GOT3 (cell line): ENCODE measurements around the gene CALU.

ENCODE experiments used
- DNase-seq: peaks from one replicate; lab custom pipeline; 2025; ENCODE audit warnings: mixed read lengths; lab: John Stamatoyannopoulos, UW

Gene CALU

DNA sequence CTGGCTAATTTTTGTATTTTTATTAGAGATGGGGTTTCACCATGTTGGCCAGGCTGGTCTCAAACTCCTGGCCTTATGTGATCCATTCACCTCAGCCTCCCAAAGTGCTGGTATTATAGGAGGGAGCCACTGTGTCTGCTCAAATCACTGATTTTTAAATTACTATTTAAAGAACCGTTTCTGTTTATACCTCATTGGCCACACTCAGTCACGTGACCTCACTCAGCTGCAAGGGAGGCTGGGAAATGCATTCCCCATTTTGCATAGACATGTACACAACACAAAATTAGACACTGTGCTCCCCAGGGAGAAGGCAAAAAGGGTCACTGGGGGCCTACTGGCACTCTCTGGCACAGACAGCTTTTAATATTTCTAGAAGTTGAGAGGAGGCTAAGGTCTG is 13.6 kb upstream of the CALU start:
- DNase-seq, result no peak

DNA sequence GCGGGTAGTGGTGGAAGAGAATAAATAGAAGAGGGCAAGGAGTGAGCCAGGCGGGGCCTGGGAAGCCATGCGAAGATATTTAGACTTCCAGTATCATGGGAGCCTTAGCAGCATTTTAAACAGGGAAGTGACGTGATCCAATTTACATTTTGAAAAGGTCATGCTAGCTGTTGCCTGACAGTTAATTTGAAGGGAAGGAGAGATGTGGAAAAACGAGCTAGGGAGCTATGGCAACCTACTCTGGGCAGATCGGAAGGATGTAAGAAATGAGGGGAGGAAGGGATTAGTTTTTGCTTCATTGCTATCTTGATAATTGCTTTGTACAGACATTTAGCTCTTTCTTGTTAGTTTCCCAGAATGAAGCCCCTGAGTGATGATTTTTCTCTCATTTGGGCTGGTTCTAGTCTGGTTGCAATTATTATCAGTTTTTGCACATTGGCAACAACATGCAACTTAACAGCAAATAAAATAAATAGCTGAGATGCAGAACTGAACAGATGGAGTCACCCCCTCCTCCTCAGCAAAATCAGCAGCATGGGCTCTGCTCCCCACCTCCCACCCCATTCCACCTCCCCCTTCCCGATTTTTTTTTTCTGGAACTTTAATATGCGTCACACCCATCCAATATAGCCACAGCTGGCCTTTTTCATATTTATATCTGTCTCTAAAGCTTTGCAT is 13.0 kb upstream of the CALU start:
- DNase-seq, result no peak

DNA sequence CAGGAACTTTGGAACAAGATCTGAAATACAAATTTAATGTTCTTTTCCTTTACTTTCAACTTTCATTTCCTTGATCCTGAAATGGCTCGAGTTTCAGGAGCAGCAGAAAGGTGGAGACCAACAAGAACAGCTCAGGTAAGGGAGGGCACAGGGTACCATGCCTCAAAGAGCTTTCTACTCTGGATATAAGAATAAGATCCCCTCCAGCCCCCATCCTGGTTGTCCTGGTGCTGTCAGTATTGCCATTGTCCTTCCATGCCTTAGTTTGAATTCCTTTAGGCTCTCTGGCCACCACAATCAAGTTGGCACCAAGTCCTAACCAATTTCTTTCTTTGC is 12.5 kb upstream of the CALU start:
- DNase-seq, result no peak

DNA sequence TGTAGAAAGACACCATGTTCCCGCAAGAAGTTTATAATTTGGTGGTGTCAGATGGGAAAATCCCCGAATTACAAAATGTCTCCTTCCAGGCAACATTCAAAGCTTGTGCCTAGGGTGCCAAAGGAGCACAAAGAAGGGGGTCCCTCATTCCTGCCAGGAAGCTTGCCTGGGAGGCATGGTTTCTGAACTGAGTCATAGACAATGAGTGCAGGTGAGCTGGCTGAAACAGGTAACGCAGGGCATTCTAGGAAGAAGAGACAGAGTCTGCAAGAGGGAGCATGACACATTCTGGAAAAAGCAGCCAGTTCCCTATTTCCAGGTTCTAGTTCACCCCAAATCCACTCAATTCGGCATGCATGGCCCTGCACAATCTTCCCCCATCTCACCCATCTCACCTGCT is 11.9 kb upstream of the CALU start:
- no peak for DNase-seq

DNA sequence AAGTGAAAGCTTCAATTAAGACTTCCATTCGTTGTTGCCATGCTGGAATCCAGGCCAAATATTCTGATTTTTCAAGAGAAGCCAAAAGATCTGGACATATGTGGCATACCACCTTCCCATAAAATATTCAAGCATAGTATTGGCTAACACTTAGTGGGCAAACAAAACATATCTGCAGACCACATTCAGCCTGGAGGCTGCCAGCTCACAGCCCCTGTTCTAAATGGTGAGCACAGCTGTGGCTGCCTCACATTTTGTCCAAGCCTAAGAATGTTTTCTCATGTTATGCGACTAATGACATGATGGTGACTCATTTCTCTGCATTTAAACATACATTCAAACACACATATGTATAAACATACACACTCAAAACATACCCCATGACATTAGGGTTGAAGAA is 10.6 kb upstream of the CALU start:
- no peak for DNase-seq

DNA sequence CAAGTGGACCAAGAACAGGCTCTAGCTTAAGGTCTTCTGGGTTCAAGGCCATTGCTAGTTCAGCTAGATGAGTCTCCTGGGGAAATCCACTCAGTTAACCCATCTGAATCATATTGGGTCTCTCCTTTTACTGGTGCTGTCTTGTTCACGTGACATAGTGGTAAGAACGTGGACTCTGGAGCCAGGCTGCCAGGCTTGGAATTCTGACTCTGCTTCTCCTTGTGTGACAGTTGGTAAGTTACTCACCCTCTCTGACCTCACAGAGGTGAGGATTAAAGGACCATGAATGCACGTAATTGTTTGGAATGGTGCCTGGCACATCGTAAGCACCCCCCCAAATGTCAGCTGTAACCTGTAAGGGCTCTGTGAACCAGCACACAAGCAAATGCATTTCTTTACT is 9.7 kb upstream of the CALU start:
- no peak for DNase-seq

DNA sequence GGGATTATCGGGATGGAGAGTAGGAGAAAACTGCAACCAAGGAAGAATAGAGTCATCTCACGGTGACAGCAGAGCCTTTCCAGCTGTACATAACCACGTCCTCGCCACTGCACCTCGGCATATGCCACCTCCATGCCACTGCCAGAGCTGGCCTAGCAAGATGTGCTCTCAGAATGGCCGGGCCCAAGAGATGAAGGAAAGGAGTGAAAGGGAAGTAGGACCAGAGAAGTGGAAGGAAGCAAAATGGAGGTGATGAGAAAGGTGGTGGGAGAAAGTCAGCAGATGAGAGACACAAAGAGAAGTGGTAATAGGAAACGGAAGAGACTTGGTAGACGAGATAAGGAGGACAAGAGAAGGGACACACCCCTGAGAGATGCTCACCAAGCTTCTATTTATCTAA is 8.0 kb upstream of the CALU start:
- DNase-seq, result no peak

DNA sequence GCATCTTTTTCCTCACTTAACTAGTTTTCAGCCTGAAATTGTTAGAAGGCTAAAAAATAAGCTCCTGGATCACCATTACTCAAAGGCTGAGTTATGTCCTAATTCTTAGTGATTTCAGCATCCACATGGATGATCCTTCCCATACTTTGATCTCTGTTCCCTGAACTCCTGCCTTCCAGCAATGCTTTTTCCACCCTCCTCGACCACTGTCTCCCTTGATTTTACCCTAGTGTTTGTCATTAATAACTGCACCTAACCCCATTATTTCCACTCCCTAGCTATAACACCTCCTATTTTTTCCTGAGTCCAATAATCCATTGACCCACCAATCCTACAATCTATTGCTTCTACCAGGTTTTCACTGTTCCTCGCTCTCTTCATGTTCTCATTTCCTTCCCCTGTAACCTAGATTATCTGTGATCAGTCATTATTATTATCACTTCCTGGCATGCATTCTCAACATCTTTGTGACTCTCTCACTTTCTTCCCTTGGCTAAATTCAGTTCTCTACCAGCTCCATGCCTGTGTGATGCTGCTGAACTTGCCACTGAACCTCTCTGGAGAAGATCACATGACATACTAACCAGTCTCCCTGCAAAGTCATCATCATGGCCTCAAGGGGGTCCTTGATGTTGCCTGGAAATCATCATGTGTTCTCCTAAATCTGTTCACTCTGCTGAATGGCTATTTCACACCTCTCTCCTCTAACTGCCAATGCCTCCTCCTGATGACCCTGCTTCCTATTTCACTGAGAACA is 6.5 kb upstream of the CALU start:
- no peak for DNase-seq

DNA sequence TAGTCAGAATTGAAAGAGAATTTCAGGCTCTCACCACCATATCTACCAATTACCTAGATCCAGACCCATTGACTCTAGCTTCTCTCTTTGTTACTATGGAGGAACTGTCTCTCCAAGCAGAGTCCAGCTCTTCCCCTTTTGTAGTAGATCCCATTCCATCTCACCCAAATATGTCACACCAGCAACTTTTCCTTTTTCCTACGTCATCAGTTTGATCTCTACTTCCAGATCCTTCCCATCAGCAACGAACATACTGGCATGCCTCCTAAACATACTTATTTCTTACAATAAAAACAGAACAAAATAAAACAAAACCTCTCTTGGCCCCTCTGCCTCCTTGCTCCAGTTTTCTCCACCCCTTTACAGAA is 5.9 kb upstream of the CALU start:
- DNase-seq, result no peak

DNA sequence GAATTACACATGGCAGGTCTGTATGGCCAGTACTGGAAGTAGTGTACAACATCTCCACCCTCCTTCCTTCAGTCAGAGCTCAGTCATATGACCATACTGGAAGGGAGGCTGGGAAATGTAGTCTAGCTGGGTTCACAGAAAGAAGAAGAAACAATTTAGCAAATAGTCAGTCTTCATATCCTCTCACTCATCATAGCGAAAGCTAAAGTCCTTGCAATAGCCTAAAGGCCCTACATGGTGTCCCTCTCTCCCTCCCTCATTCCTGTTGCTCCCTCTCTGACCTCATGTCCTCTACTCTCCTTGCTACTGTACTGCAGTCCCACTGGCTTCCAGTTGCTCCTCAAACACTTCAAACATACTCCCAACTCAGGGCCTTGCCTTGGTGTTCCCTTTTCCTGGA is 4.3 kb upstream of the CALU start:
- DNase-seq, result no peak

DNA sequence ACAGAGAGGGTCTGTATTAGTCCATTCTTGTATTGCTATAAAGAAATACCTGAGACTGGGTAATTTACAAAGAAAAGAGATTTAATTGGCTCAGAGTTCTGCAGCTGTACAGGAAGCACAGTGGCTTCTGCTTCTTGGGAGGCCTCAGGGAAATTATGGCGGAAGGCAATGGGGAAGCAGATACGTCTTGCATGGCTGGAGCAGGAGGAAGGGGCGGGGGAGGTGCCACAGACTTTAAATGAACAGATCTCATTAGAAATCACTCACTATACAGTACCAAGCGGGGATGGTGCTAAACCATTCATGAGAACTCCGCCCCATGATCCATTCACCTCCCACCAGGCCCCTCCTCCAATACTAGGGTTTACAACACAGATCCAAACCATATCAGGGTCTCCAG is 3.7 kb upstream of the CALU start:
- DNase-seq, result no peak

DNA sequence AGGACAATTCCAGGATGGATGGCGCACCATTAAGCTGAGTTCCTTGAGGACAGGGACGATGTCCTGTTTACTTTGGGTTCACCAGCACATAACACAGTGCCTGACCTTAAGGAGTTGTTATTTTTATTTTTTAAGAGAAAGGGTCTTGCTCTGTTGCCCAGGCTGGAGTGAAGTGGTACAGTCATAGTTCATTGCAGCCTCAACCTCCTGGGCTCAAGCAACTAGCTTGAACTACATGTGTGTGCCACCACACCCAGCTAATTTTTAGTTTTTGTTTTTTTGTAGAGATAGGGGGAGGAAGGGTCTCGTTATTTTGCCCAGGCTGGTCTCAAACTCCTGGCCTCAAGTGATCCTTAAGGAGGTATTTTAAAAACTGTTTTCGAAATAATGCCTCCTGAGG is 1.7 kb upstream of the CALU start:
- DNase-seq, result no peak

DNA sequence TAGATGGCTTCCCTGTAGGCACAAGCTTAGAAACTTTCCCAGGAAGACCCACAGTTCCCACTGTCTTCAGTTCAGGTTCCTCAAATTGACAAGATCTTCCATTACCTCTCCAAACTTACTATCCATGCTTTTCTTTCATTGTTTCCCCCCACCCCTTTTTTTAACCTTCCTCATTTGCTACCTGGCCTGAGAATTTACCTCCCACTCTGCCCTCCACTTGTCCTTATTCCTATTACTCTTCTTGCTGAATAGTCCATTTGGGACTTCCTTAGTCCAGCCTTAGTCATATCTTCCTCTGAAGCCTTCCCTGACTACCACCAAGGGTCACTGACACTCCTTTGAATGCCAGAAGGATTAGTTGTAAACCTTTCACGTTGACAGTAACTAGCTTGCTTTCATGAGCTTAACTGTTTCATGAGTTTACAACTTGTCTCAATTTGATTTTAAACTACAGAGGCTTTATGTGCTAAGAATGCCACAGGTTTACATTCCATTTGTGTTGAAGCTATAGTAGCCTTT is 1.2 kb upstream of the CALU start:
- DNase-seq, result no peak

DNA sequence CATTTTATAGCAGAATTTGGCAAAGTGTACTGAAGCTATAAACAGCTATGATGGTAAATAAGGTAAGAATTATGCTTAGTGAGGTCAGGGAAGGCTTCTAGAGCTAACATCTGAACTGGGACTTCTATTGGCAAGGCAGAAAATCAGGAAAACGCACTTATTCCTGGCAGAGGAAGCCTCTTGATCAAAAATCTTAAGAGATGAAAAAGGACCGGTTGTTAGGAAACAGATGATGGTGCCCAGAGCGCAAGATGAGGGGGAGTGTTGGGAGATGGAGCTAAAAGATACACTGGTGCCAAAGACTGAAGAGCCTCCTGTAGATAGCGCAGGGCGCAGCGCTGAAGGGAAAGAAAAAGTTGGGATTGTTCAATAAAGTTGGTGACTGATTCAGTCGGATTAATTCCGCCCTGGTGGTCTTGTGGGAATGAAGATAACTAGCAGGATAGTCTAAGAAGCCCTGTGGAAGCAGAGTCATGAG is 550 bp upstream of the CALU start:
- DNase-seq, result peak; percentile 39

DNA sequence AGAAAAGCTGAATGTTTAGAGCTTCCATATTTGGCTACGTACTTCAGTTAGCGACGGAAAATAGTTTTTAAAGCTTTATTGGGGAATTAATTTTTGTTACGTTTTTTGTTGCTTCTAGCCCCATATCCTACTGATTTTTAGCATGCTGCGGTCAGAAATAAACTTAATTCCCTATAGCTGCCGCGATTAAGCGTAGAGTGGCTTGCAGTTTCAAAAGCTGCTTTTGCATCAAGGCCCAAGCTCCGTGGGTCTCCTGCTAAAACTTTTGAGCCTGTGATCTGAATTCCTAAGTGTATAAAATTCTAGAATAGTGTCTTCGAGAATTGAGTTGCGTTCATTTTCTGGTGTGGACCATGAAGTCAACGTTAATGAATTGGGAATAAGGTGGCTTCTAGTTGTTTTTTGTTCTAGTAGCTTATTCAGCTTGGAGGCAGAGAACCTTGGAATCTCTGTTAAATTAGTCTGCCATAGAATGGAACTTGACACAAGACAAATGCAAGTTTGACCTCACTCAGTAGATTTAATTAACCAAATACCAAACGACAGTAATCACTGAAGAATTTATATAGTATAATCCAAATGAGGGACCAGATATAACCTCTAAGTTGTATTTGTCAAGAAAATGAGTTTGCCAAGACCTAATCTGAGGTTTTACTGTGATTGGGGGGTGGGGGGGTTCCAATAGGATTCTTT is 977 bp downstream of the CALU start:
- DNase-seq, result no peak

DNA sequence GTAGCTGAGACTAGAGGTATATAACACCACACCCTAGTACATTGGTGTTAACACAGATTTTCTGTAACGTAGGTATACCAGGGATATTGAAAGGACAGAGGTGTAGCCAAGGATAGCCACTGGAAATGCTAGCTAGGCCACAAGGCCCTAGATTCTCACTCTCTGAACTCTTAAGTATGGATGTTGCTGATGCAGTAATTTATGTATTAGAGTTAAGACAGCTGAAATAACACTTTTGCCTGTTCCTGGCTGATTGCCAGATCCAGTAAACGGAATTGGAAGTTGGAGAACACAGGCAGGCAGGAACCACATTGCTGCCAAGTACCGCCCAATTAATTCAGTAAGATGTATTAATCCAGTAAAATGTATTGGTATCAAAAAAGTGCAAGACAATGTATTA is 1.8 kb downstream of the CALU start:
- no peak for DNase-seq

DNA sequence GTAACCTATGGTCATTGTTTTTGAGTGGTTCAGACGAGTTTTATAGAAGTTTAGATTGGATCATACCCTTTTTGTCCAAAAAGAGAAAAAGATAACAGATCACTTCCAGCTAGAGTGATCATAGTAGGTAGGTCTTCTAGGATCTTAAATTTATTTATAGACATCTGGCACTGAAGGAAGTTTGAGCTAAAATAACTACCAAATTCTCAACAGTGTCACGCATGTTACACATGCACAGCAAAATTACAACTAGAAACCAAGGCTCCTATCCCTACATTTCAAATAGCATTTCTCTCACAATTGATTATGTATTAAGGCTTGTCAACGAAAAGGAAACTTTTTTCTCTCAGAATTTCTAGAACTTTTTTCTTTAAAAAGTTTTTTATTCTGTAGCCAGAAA is 2.3 kb downstream of the CALU start:
- no peak for DNase-seq

DNA sequence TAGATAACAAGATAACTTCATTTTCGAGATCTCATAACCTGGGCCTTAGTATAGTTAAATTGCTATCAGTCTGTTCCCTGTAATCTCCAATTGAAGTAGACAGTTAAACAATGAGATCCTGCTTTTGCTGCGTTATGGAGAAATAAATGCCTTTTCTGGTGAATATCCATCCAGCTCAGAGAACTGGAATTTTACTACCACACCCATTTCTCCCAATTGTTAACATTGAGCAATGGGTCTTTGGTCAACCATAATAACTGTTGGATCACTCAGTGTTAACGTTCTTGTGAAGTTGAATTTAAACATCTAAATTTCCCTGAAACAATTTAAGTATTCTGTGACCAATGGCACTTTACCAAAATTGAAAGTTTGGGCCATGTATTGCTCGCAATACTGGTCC is 3.0 kb downstream of the CALU start:
- no peak for DNase-seq

DNA sequence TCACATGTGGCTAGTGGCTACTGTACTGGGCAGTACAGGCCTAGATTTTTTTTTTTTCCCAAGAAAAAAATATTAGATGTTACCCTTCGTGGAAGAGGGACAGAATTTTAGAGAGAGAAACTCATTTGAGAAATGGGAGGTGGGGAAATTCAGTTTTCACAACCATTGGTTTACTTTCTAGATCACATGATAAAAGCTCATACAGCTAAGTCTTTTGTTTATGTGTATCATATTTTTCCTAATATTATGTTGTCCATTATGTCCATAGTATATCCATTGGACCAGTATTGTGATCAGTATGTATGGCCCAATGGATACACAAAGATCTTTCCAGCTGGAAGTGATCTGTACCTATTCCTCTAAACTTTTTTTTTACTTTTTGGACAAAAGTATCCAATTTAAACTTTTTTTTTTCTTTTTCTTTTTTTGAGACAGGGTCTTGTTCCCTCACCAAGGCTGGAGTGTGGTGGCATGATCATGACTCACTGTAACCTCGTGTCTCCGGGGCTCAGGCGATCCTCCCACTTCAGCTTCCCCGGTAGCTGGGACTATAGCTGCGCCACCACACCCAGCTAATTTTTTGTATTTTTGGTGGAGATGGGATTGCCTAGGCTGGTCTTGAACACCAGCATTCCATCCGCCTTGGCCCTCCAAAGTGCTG is 4.1 kb downstream of the CALU start:
- no peak for DNase-seq

DNA sequence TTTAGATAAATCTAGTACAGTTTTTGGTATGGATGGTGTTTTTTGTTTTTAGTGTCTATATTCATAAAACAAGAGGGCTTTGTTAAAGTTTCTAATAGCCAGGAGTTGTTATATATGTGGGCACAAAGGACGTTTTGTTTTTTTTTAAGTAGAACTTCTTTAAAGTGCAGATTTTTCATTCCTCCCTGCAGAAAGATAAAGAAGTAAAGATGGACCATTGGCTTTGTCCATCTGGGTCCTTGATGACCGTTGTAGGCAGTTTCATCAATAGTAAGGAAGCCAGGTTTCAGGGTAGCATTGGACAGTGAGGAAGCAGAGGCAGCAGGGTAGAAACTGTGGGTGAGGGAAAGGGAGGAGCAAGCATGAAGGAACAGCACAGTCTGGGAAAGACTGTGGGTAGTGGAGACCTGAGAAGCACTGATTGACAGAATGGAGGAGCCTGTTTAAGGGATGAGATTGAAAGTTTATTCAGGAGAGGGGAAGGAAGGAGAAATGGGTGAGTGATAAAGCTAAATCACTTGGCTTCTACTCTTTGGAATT is 5.3 kb downstream of the CALU start:
- no peak for DNase-seq

DNA sequence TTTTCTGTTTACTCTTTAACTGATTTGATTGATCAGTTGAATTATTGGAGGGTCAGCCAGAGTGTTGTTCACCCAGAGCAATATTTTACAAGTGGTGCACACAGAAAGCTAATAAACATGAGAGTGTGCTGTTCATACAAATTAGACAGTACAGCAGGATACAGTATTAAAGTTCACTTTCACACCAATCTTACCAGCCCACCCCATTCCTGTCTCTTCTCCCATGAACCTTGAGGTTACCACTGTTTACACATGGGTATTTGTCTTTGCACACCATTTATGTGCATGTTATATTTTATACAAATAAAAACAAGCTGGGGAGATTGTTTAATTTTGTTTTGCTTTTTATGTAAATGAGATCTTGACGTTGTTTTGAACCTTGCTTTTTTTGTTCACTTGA is 6.5 kb downstream of the CALU start:
- DNase-seq, result no peak

DNA sequence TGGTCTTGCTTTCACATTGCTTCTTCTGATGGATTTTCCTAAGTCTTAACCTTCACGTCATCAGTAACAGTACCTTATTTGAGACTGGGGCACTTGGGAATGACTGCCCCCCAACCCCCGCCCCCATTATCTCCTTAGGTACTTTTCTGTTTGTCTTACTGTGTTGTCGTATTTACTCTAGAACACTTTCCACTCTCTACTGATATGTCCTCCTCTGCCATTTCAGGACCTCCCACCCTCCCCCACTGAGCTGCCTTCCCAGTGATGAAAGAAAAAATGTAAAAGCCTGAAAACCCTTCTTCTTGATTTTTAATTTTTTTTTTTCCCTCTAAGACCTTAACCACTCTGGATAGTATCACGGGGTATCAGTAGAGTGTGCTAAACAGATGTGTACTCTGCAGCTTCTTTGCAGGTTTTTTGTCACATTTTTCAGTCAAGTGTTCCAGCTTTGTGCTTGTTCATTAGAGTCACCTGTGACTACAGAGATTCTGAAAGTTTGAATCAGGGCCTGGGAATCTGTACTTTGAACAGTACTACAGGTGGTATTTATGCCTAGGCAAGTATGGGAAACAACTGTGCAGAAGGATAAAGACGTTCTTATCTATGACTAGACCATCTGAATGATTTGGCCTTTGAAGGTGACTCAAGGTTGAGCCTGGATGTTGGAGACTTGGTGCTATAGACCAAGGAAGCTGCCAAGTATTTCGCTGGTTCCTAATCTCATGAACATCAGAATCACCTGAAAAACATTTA is 8.3 kb downstream of the CALU start:
- DNase-seq, result no peak
